Chondrocyte (in vitro differentiated cells): Measurements from ENCODE around the gene WDR46. TPM values are rescaled to one million over a fixed set of nuclear protein-coding genes. Genes with fewer than 3 reads are reported as not detected.

Source experiments
- DNase-seq: peaks from one replicate; pipeline ENCODE4 v3.0.0; 2021; ENCODE audit warnings: mixed read lengths, low spot score
- H3K27ac Mint-ChIP-seq: one replicate; pipeline ENCODE4 v1.8.0; 2021; ENCODE audit warnings: mild to moderate bottlenecking, moderate library complexity, mixed read lengths; ENCODE audit not compliant: unreplicated experiment
- H3K27me3 Mint-ChIP-seq: 2 replicates; pipeline ENCODE4 v1.8.0; 2021; ENCODE audit warnings: low read depth, mixed read lengths
- H3K36me3 Mint-ChIP-seq: 2 replicates; pipeline ENCODE4 v1.8.0; 2021; ENCODE audit warnings: low read depth, mixed read lengths
- H3K4me1 Mint-ChIP-seq: 2 replicates; pipeline ENCODE4 v1.8.0; 2021; ENCODE audit warnings: low read depth, mild to moderate bottlenecking, mixed read lengths
- H3K4me3 Mint-ChIP-seq: one replicate; pipeline ENCODE4 v1.8.0; 2021; ENCODE audit warnings: mild to moderate bottlenecking, moderate library complexity, mixed read lengths; ENCODE audit not compliant: unreplicated experiment
- H3K9me3 Mint-ChIP-seq: 2 replicates; pipeline ENCODE4 v1.8.0; 2021; ENCODE audit warnings: low read depth, mixed read lengths
- CTCF ChIP-seq: fragments of 200-600 bp; sonication (generic); IDR thresholded peaks from 2 replicates; pipeline ENCODE4 v1.5.0; 2021; ENCODE audit warnings: antibody characterized with exemption, mild to moderate bottlenecking, moderate library complexity
- total RNA-seq: library from RNA; stranded (reverse); gene quantifications from 3 replicates; pipeline ENCODE4 v1.2.1, GENCODE V29; 2021

WDR46 gene
- total RNA-seq, 1 donor from 2014 or later = 48.1 TPM

GRCh38 chr6:33316603-33317418 lies 27.8 kb upstream of the WDR46 start:
- H3K27ac Mint-ChIP-seq = peak overlapping the region; percentile 81
- peaks cover 80% of the 10 kb centered on the region for H3K4me1 Mint-ChIP-seq
- H3K4me3 Mint-ChIP-seq = peak overlapping the region; percentile 92
- H3K27me3 Mint-ChIP-seq = no peaks in the 10 kb centered on the region
- TF ChIP-seq CTCF = no peak
- DNase-seq = no peak
- H3K36me3 Mint-ChIP-seq = peaks cover 19% of the 10 kb centered on the region
- H3K9me3 Mint-ChIP-seq = no peaks in the 10 kb centered on the region

DNA sequence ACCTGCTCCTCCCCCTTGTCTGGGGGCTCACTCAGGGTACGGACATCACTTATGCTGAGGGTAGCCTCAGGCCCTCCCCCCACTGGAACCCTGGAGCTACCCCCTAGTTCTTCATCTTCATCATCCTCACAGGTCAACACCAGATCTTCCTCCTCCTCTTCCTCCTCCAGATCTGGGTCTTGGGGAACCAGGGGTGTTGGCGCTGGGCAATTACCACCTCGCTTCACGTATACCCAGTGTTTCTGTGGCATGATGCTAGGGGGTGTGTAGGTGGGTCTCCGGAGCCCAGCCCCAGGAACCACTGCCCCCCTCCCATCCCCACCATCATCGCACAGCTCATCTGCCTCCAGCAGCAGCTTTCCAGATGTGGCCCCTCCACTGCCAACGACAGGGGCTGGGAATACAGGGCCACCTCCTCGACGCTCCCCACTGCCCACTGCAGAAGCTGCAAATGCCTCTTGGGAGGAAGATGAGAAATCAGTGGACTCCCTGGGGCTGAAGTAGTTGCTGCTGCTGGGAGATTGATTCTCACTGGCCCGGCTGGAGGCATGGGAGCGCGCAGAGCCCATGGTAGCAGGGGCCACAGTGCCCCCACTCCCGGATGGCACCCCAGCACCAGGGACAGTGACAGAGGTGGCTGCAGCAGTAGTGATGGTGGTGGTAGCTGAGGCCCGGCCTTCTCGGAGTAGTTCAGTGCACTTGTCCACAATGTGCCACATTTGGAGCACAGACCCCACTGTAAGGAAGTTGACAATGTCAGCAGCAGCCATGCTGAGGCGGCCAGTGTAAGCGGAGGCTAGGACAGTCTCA lies 27.0 kb upstream of the WDR46 start:
- TF ChIP-seq CTCF = no peak
- Mint-ChIP-seq H3K9me3 (no peaks in the 10 kb centered on the region), H3K27ac (peak overlapping the region; percentile 81), H3K36me3 (peaks cover 19% of the 10 kb centered on the region), H3K4me3 (peak overlapping the region; percentile 92), H3K4me1 (peaks cover 77% of the 10 kb centered on the region), H3K27me3 (no peaks in the 10 kb centered on the region)
- DNase-seq = no peak

GRCh38 chr6:33314943-33315792 lies 26.1 kb upstream of the WDR46 start:
- Mint-ChIP-seq H3K4me3 (peak overlapping the region; percentile 97), H3K27me3 (no peaks in the 10 kb centered on the region), H3K9me3 (no peaks in the 10 kb centered on the region), H3K4me1 (peaks cover 68% of the 10 kb centered on the region), H3K27ac (peak overlapping the region; percentile 98), H3K36me3 (peaks cover 17% of the 10 kb centered on the region)
- no peak for TF ChIP-seq CTCF
- DNase-seq = no peak

GRCh38 chr6:33314515-33314942 lies 25.5 kb upstream of the WDR46 start:
- no peak for DNase-seq
- Mint-ChIP-seq H3K4me3 (peak overlapping the region; percentile 97), H3K27me3 (no peaks in the 10 kb centered on the region), H3K9me3 (no peaks in the 10 kb centered on the region), H3K36me3 (peaks cover 11% of the 10 kb centered on the region), H3K4me1 (peaks cover 62% of the 10 kb centered on the region), H3K27ac (peak overlapping the region; percentile 98)
- no peak for TF ChIP-seq CTCF
